GM03348 (cell line): ENCODE data around the gene RNF222.
"Not testable (repeated sequence)": the region's sequence is repeated elsewhere in the genome, so short reads cannot be mapped to it uniquely, and the experiment has no call there.

ENCODE experiments used
- DNase-seq: peaks from one replicate; pipeline ENCODE4 v3.0.0; 2012; ENCODE audit warnings: low spot score

The RNF222 gene

DNA sequence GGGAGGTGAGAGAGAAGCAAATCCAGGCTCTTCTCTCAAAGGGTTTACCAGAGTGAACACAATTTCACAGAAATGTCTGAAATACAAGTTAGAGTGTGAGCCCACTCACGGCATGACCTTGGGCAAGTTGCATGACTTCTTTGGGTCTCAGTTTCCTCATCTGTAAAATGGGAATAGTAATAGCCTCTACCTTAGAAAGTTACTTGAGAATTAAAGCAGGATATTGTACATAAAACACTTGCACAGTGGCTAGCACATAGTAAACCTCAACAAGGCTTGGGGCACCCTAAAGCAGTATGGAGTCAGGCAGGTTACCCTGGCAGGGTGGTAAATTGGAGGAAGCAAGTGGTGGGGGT lies 13.2 kb upstream of the RNF222 start:
- no peak for DNase-seq

DNA sequence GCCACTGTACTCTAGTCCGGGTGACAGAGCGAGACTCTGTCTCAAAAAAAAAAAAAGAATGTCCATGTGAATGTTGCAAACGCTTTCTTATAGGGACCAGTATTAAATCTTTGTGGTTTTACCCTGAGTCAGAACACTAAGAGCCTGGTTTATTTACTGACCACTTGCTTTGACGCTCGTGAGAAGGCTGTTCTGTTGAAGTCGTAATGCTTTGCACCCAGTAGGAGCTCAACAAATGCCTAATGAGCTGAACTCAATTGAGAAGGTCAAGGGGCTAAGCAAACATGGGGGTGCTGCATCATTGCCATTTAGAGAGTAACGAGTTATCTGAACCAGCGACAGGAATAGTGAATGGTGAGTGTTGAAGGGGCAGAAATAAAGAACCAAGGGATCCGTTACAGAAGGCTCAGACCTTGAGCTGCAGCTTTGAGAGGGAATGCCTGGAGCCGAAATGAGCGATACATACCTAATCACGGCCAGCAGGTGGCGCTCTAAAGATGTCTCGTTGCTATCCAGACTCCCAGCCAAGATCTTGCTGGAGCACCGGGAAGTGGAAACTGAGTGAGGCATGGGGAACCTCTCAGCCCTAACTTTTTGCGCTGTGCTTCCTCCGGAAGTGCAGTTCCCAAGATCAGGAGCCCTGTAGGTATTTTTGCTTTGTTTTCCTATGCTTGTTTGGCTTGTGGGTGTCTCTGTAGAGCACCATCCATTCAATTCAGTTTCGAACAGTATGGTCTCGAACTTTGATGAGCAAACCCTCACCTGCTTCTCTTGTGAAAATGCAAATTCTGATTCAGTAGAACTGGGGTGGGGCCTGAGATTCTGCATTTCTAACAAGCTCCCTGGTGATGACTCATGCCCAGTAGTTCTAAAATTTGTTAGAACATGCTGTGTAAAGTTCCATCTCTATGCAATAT lies 12.6 kb upstream of the RNF222 start:
- DNase-seq: peak; percentile 87

DNA sequence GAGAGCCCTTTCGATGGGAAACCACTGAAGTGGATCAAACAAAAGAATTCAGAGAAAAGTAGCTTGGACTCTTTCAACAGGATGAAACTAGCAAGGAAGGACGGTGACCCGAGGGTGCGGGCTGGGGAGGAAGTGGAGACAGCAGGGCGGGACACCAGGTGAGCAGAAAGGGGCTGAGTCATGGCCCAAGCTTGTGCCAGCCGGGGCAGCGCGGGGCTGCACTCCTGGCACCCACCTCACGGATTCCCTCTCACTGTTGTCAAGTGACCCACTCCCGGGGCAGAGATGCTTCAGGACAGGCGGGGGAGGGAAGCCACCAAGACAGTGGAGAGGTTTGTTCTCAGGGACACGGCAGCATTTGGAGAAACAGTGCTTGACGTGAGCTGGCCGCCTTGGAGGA lies 10.7 kb upstream of the RNF222 start:
- DNase-seq: no peak

DNA sequence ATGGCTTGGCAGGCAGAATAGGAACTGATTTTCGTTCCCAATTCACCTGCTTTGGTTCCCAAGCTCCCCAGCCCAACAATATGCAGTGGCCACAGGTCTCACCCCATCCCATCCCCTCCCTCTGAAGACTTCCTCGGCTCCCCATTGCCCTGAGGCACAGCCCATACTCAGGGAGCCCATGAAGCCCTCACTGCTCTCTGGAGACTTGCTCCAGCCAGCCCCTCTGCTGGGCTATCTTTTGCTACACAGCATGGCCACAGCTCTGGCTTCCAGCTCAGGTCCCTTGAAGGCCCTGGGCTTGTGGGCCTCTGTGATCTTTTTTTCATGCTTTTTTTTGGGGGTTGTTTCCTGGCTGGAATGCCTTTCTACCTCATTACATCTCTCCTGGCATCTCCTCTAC lies 8.5 kb upstream of the RNF222 start:
- DNase-seq: no peak

DNA sequence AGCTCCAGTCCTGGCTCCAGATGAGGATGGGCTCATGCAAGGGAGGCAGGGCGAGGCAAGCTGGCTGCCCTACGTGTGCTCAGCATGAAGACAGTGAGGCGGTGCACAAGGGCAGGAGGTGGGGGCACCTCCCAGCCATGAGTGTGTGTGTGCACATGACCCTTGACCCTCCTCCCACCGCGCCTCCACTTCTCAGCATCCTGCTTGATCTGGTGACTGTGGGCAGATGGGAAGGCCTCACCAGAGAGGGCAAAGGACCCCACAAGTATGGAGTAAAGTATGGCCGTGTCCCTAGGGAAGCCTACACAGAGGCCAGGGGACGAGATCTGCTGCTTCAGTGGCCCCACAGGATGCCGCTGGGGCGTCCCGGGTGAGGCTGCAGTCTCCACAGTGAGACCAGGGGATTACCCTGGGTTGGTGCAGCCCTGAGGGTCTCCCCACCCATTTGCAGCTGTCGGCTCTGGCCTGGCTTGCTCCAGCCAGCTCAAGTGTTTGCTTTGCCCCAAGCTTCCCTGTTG lies 7.9 kb upstream of the RNF222 start:
- no peak for DNase-seq

DNA sequence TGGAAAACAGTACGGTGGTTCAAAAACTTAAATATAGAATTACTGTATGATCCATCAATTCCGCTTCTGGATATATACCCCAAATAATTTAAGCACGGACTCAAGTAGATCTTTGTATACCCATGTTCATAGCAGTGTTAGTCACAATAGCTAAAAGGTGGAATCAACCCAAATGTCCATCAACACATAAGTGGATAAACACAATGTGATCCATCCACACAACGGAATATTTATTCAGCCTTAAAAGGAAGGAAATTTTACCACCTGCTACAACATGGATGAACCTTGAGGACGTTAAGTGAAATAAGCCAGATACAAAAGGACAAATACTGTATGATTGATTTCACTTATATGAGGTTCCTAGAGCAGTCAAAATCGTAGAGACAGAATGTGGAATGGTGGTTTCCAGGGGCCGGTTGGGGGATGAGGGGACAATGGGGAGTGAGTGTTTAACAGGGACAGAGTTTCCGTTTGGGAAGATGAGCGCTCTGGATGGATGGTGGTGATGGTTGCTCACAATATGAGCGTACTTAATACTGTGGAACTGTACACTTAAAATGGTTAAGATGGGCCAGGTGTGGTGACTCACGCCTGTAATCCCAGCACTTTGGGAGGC lies 5.4 kb upstream of the RNF222 start:
- no peak for DNase-seq

DNA sequence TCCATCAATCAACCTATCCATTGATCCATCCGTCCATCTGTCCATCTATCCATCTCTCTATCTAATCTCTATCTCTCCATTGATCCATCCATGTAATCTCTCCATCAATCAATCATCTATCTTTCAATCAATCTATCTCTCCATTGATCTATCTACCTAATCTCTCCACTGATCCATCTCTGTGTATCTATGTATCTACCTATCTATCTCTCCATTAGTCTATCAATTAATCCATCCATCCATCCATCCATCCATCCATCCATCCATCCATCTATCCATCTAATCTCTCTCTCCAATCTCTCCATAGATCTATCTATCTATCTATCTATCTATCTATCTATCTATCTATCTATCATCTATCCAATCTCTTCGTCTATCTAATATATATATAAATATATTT lies 3.5 kb upstream of the RNF222 start:
- DNase-seq: no peak

DNA sequence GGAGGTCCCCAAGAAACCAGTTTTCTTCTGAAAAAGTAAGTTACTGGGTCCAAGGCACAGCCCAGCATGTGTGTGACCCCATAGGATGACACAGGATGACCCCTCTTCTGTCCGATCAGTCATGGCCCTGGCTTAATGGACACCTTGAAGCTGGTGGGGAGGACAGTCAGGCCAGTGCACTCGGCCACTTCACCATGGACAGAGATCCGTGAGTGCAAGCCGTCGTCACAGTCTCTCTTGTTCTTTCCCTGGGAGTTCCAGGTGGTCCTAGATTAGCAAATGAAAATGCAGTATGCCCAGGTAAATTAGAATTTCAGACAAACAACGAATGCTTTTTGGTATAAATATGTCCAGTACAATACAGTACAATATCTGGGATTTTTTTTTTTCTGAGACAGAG lies 1.4 kb upstream of the RNF222 start:
- DNase-seq: no peak

DNA sequence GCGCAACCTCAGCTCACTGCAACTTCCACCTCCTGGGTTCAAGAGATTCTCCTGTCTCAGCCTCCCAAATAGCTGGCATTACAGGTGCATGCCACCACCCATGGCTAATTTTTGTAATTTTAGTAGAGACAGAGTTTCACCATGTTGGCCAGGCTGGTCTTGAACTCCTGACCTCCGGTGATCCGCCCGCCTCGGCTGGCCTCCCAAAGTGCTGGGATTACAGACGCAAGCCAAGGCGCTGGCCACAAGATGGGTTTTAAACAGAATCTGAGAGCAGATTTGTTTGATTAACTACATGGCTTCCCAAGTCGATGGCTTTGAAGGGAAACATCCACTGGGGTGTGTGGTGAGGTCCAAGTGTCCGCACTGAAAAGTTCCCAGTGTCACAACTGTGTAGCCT lies 3.1 kb downstream of the RNF222 start:
- not testable (repeated sequence) for DNase-seq

DNA sequence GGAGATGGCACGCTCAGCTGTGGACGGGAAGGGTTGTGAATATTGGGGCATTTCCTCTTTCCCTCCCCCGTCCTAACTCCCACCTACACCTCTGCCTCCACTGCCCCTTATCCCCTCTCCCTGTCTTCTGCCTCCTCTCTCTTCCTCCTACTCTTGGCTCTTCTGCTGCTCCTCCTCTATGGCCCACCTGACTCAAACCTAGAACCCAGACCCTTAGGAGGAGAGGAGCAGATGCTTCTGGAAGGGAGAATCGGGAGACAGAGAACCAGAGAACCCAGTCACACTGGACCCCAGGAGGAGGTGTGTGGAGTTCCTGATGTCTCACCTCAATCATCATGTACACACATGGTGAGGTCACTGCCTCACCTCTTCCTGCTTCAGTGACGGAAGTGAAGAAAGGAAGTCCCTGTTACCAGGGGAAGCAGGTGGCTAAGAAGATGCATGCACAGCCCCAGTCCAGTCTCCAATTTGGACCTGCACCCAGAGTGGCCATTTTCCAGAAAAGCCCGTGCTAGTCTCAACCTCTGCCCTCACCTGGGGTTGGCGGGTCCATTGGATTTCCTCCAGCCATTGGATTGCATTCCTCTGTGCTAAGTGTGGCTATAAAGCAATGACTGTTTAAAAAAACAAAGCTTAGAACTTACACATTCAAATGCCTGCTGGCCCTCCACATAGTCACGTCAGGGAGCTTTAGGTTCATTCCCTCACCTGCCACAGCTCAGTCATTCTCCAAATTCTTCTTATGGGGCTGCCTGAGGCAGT lies 4.0 kb downstream of the RNF222 start:
- DNase-seq: no peak

DNA sequence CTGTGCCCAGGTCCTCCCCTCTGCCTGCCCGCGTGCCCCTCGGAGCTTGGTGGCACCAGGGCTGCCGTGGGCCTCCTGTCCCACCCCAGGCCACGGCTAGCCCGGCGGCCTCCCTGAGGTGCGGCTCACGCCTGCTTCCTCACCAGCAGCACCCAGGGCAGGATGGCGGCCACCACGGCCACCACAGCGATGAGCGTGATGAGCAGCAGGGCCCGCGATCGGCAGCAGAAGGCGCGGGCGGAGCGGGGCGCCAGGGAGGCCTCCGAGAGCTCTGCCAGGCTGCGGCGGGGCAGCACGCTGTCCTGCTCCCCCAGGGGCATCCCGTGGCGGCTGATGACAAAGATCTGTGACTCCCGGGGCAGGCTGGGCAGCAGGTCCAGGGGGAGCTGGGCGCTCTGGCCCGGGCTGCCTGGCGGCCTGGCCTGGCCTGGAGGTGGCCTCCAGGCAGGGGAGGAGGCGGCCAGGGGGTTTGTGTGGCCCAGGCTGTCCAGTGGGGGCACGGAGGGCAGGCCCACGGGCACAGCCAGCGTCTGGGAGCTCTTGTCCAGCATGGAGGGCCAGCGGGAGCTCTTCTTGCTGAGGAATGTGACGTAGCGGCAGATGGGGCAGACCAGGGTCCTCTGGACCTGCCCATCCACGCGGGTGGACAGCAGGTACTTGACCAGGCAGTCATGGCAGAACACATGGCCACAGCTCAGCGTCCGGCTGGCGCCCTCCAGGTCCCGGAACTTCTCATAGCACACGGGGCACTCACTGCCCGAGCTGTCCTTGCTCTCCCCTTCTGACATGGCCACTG lies 4.8 kb downstream of the RNF222 start:
- no peak for DNase-seq

DNA sequence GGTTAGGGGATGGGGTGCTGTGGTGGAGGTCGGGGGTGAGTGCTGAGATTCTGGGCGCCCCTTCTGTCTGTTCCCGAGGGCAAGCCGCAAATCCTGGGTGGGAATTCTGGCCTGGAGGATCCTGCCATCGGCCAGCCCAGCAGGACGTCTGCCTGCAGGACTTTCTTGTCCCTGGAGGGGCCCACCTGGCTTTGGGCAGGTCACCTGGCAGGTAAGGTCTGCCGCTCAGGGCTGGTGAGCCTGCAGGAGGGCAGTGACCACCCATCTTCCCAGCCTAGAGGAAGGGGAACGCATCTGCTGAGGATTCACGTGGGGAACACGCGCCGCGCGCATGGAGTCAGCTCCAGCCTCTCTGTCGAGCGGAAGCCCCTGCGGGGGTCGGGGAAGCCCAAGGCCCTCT lies 5.4 kb downstream of the RNF222 start:
- no peak for DNase-seq

DNA sequence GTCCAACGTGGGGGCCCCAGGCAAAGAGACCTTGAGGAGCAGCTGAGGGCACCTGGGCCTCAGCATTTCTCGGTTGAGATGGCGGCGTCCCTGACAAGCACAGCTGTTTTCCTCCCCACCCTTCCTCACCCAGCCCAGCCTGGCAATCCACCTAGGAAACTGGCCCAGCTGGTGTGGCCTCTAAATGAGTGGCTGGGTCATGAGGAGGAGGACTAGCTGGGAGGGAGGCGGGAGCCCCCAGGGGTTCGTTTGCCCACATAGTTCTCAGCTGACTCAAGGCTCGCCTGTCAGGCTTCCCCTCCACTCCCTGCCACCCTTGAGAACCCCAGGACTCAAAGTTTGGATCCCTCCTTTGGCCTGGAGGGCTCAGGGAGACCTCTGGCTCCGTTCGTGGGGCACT lies 5.9 kb downstream of the RNF222 start:
- DNase-seq: no peak

DNA sequence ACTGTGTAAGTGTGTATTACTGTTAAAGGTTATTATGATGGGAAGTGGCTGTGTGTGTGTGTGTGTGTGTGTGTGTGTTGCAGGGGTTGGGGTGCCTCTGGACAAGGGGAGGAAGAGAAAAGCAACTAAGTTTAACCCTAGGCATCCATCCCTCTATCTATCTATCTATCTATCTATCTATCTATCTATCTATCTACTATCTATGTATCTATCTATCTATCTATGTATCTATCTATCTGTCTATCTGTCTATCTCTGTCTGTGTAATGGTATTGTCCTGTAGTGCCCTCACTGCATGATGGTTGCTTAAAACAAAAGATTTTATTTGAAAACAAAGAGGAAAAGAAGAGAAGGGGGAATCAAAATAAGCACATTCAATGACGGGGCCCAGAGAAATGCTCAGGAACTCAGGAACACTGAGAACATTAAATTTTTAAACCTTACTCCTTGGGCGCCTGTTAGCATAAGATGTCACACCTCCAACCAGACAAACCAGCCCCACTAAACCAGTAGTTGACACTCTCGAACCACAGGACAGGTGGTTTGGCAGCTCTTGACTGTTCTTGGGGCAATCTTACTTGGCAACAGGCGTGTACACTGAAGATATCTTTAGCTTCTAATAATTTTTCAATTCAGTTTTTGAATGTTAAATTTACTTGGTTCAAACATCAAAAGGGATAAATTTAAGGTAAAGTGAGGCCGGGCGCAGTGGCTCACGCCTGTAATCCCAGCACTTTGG lies 9.5 kb downstream of the RNF222 start:
- DNase-seq: no peak

DNA sequence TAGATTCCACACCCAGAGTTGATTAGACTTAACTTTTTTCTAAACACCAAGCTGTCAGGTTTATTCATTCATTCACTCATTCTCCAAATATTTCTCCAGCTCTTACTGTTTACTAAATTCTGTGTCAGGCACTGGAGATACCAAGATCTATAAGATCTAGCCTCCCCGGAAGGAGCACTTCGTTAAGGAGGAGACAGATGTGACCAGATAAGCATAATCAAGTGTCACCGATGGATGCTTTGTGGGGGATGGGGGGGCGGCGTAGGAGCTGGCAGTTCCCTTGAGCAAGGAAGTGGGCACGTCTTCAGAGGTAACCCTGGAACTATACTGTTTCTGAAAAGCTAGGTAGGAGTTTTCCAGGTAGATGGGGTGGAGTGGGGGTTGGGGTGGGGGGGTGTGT lies 10.8 kb downstream of the RNF222 start:
- DNase-seq: no peak

DNA sequence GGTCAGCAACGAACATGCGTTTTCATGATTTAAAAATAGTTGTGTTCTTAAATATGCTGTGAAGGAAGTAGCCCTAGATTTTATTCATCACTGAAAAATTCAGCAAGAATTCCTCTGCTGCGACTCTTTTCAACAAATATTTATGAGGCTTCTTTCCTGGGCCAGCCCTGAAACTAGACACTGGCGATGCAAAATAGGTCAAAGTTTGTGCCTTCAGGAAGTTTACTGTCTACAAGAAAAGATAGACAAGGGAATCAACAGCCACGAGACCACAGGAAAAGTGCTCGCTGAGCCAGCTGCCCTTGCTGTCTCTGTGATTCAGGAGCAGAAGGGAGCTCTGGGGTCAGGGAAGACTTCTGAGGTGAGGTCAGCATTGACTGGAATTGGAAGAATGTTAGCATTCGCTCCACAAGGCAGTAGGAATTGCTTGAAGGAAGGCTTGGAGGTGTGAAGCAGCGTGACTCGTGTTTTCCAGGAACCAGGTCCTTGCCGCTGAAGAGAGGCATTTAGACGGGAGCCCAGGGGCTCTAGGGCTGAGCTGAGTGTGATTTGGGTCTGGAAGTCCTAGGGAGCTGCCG lies 12.7 kb downstream of the RNF222 start:
- peak; percentile 84 for DNase-seq

DNA sequence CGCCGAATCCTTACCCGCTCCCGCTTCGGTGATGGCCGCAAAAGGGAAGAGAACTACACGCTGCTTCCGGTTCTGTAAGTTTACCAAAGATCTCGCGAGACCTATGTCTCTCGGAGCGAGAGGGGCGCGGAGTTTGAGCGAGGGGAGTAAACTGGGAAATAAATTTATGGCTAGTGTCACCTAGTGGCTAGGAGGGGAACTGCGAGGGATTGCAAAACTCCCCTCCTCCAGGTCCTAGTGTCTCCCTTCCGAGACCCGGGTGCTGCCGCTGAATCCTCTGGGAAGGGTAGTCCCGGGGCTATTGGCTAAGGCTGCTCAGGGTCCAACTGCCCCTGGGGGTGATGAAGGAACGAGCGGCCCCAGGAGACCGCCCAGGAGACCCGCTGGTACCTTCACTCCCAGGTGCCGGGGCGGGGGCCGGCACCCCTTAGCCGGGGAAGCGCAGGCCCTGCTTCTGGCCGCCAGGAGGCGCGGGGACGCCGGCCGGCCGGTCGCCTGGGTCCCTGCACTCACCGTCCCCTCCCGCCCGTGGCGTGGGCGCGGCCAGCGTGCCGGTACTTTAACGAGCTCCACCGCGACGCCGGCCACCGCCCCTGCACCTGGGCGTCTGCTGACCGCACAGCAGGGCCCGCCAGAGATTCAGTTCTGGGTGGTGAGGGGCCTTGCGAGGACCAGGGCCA lies 14.3 kb downstream of the RNF222 start, which contains the start of gene RPL26:
TSS of gene RPL26 (minus strand) at position 51 of the 680 bp plus-strand sequence. CDS start 883 bp downstream, outside the sequence.
- peak; percentile 95 for DNase-seq

DNA sequence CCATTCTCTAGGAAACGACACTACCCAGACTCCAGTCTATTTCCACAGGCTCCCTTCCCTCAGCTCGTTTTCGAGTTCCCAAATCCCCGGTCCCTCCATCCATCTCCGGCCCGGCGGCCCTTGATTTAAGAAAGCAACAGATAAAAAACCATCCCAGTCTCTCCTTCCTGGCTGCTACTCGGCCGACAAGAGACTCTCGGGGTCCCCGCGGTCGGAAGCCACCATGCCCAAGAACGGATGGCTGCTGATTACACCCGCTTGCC lies 14.8 kb downstream of the RNF222 start:
- DNase-seq: no peak

DNA sequence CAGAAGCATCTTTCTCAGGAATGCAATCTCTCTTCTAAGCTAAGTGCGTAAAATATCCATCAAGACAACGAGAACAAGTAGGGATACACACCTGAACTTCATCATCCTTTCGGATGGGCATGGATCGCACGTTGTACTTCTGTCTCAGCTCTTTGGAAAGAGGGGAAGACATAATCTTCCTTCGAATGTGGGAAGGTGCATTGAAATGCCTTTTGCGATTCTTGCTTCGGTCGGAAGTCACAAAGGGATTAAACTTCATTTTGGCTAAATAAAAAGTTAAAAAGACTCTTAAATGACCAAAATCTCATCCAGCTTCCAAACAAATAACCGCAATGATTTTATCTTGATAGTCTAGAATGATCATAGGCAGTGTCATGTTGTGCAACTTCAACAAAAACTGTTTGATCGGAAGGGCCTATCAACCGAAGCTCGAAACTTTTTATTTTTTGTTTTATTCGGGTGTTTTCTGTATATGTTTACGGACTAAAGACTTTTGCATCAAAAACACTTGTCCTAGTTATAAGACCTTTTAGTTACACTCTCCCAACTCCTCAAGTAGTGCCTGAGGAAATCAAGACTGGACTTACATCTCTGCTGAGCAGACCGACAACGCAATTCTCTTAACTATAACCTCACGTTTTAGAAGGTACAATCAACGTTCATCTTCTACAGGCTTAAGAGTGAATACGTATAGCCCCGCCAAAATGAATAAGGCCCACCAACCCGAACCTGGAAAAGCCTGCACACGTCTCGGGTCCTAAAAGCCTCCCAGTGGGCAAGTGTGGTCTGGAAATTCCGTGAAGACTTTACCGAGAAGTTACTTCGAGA lies 15.4 kb downstream of the RNF222 start:
- DNase-seq: no peak

DNA sequence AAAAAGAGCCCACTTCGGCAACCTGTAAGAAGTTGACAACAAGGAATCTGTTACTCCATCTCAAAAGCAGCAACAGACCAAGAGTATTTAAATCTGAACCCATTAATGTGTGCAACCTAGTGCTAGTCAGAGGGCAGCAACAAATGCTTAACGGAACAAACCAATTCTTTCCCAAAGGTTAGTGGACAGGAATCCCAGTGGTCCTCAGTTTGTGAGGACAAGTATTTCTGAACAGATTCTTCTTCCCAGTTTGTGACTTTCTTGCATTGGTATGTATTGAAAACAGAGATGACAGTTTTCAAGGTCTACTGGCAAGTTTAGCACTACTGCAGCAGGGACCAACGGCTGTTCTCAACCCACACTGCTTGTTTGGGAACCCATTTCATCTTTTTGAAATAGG lies 17.6 kb downstream of the RNF222 start:
- DNase-seq: no peak
